H1 (cell line): Measurements from ENCODE around the gene STKLD1. TPM values are rescaled to one million over a fixed set of nuclear protein-coding genes. Genes with fewer than 3 reads are reported as not detected.
"Not testable (repeated sequence)": the region's sequence is repeated elsewhere in the genome, so short reads cannot be mapped to it uniquely, and the experiment has no call there.

Experiments
- CTCF ChIA-PET: fragments of 300-600 bp; sonication (Branson Sonifier 250); formaldehyde crosslinking; loops from one replicate; lab custom pipeline; 2021; ENCODE audit not compliant: partially characterized antibody; lab: Charles Lee
- POLR2A ChIA-PET: fragments of 300-600 bp; sonication (Branson Sonifier 250); formaldehyde crosslinking; loops from one replicate; lab custom pipeline; 2021; ENCODE audit warnings: inconsistent platforms; ENCODE audit not compliant: partially characterized antibody; lab: Charles Lee
- DNase-seq, 2 experiments: peaks; one replicate each; pipeline versions ENCODE4 v3.0.0 to v3.0.0-alpha.2; 2010 to 2022; ENCODE audit warnings: low spot score in 2 of 2, low read depth in 1 of 2, mixed read lengths in 1 of 2
- FAIRE-seq: peaks from 2 replicates; lab custom pipeline; 2011; peaks lifted over from hg19 to GRCh38; lab: Jason Lieb, UNC
- H2AFZ ChIP-seq: 2 replicates; pipeline ENCODE4 v1.8.1; 2012; ENCODE audit warnings: low read length, inconsistent platforms
- H2AK5ac ChIP-seq: 2 replicates; pipeline ENCODE4 v1.6.1; 2013; ENCODE audit warnings: low read depth, low read length
- H2BK120ac ChIP-seq: replicated peaks from 2 replicates; pipeline ENCODE3; 2013; ENCODE audit warnings: low read depth, low read length, inconsistent platforms
- H2BK12ac ChIP-seq: 2 replicates; pipeline ENCODE4 v1.6.1; 2013; ENCODE audit warnings: low read depth, low read length
- H2BK15ac ChIP-seq: 2 replicates; pipeline ENCODE4 v1.6.1; 2013; ENCODE audit warnings: low read length
- H2BK20ac ChIP-seq: 2 replicates; pipeline ENCODE4 v1.6.1; 2013; ENCODE audit warnings: low read length
- H2BK5ac ChIP-seq: 2 replicates; pipeline ENCODE4 v1.6.1; 2013; ENCODE audit warnings: low read depth, low read length
- H3K14ac ChIP-seq: 2 replicates; pipeline ENCODE4 v1.6.1; 2013; ENCODE audit warnings: inconsistent platforms; ENCODE audit not compliant: insufficient read length
- H3K18ac ChIP-seq: 2 replicates; pipeline ENCODE4 v1.6.1; 2013; ENCODE audit warnings: low read length; ENCODE audit errors: extremely low read depth
- H3K23ac ChIP-seq: 2 replicates; pipeline ENCODE4 v1.6.1; 2013; ENCODE audit warnings: inconsistent platforms; ENCODE audit not compliant: insufficient read length
- H3K23me2 ChIP-seq: 2 replicates; pipeline ENCODE4 v1.6.1; 2013; ENCODE audit warnings: low read depth, low read length
- H3K27ac ChIP-seq: 2 replicates; pipeline ENCODE4 v1.6.1; 2011; ENCODE audit warnings: low read depth, low read length, inconsistent platforms
- H3K27me3 ChIP-seq, 4 experiments: replicated peaks in 1 of 4; 1 replicate in 1 of 4; 2 replicates in 3 of 4; pipeline versions ENCODE4 v1.6.1 to v1.8.1; 2011 to 2013; ENCODE audit warnings: low read length in 3 of 4, mild to moderate bottlenecking in 3 of 4, inconsistent platforms in 2 of 4, mixed read lengths in 2 of 4, moderate library complexity in 1 of 4; ENCODE audit not compliant: control insufficient read depth in 3 of 4, insufficient read depth in 3 of 4; ENCODE audit errors: extremely low read depth in 1 of 4
- H3K36me3 ChIP-seq, 4 experiments: 2 replicates each; pipeline versions ENCODE4 v1.6.1 to v1.8.1; 2011 to 2013; ENCODE audit warnings: mild to moderate bottlenecking in 4 of 4, low read length in 3 of 4, moderate library complexity in 2 of 4, control low read depth in 1 of 4, inconsistent platforms in 1 of 4; ENCODE audit not compliant: insufficient read depth in 4 of 4, control insufficient read depth in 2 of 4
- H3K4ac ChIP-seq: replicated peaks from 2 replicates; pipeline ENCODE3; 2013; ENCODE audit warnings: low read length, low read depth, mixed read lengths, inconsistent platforms; ENCODE audit not compliant: insufficient read length
- H3K4me1 ChIP-seq, 4 experiments: replicated peaks in 1 of 4; 1 replicate in 1 of 4; 2 replicates in 3 of 4; pipeline versions ENCODE4 v1.6.1 to v1.8.1; 2011 to 2013; ENCODE audit warnings: low read length in 3 of 4, inconsistent platforms in 2 of 4, mixed read lengths in 1 of 4; ENCODE audit not compliant: insufficient read depth in 4 of 4, control insufficient read depth in 3 of 4
- H3K4me2 ChIP-seq, 2 experiments: 2 replicates each; pipeline versions ENCODE4 v1.6.1 to v1.8.1; 2011 to 2013; ENCODE audit warnings: low read depth in 2 of 2, low read length in 2 of 2, control low read depth in 1 of 2, inconsistent platforms in 1 of 2, mild to moderate bottlenecking in 1 of 2; ENCODE audit not compliant: insufficient read depth in 1 of 2
- H3K4me3 ChIP-seq, 4 experiments: fragments of 200-600, 300-600 bp in 1 of 4; sonication (generic), shearing (Covaris generic), sonication (Bioruptor Twin) in 1 of 4; 2 replicates each; pipeline versions ENCODE4 v1.5.1 to v1.8.1; 2011 to 2016; ENCODE audit warnings: low read length in 4 of 4, low read depth in 3 of 4, control low read depth in 2 of 4, inconsistent platforms in 2 of 4, mild to moderate bottlenecking in 2 of 4, mixed read lengths in 1 of 4, moderate library complexity in 1 of 4; ENCODE audit not compliant: insufficient read depth in 2 of 4; ENCODE audit errors: extremely low read depth in 1 of 4
- H3K56ac ChIP-seq: replicated peaks from 2 replicates; pipeline ENCODE3; 2013; ENCODE audit warnings: low read depth, mild to moderate bottlenecking, mixed read lengths, low read length, inconsistent platforms; ENCODE audit not compliant: insufficient read length
- H3K79me1 ChIP-seq: 2 replicates; pipeline ENCODE4 v1.6.1; 2013; ENCODE audit warnings: low read depth, low read length, control low read depth
- H3K79me2 ChIP-seq, 2 experiments: 2 replicates each; pipeline versions ENCODE4 v1.6.1 to v1.8.1; 2012 to 2013; ENCODE audit warnings: low read length in 2 of 2, mild to moderate bottlenecking in 2 of 2, inconsistent platforms in 1 of 2; ENCODE audit not compliant: insufficient read depth in 2 of 2, control insufficient read depth in 1 of 2
- H3K9ac ChIP-seq, 4 experiments: replicated peaks in 1 of 4; 1 replicate in 1 of 4; 2 replicates in 3 of 4; pipeline versions ENCODE4 v1.6.1 to v1.8.1; 2011 to 2013; ENCODE audit warnings: low read depth in 3 of 4, low read length in 3 of 4, control low read depth in 2 of 4, mild to moderate bottlenecking in 2 of 4, moderate library complexity in 2 of 4, inconsistent platforms in 1 of 4; ENCODE audit errors: extremely low read depth in 1 of 4
- H3K9me3 ChIP-seq, 2 experiments: 2 replicates each; pipeline versions ENCODE4 v1.6.1 to v1.8.1; 2012 to 2013; ENCODE audit warnings: mild to moderate bottlenecking in 2 of 2, moderate library complexity in 2 of 2, control low read depth in 1 of 2, inconsistent platforms in 1 of 2, low read depth in 1 of 2, low read length in 1 of 2, mixed read lengths in 1 of 2; ENCODE audit not compliant: insufficient read depth in 2 of 2
- H4K20me1 ChIP-seq, 2 experiments: replicated peaks in 1 of 2; 2 replicates each; pipeline versions ENCODE3 to v1.8.1; 2011 to 2013; ENCODE audit warnings: inconsistent platforms in 2 of 2, low read length in 2 of 2, mild to moderate bottlenecking in 1 of 2; ENCODE audit not compliant: insufficient read depth in 2 of 2, control insufficient read depth in 1 of 2
- H4K5ac ChIP-seq: 2 replicates; pipeline ENCODE4 v1.6.1; 2013; ENCODE audit warnings: low read length, low read depth, mixed read lengths, inconsistent platforms; ENCODE audit not compliant: insufficient read length
- H4K8ac ChIP-seq: 2 replicates; pipeline ENCODE4 v1.8.0; 2013; ENCODE audit warnings: mild to moderate bottlenecking, moderate library complexity, low read length, inconsistent platforms; ENCODE audit not compliant: insufficient read depth; ENCODE audit errors: extremely low read depth
- H4K91ac ChIP-seq: replicated peaks from 2 replicates; pipeline ENCODE3; 2013; ENCODE audit warnings: low read length, mixed read lengths, inconsistent platforms; ENCODE audit not compliant: insufficient read length
- GTF2F1 ChIP-seq: IDR thresholded peaks from 2 replicates; pipeline ENCODE4 v1.6.1; 2012; ENCODE audit warnings: low read depth, low read length, improper control_type of control experiment, borderline replicate concordance
- HDAC6 ChIP-seq: IDR thresholded peaks from one replicate; pipeline ENCODE4 v1.7.1; 2012; ENCODE audit warnings: low read depth, mild to moderate bottlenecking, inconsistent platforms, low read length, moderate library complexity
- NANOG ChIP-seq: IDR thresholded peaks from 2 replicates; pipeline ENCODE4 v1.6.1; 2011; ENCODE audit warnings: low read length, low read depth, mild to moderate bottlenecking, inconsistent platforms; ENCODE audit not compliant: insufficient read depth, poor library complexity, severe bottlenecking
- SP1 ChIP-seq: IDR thresholded peaks from 2 replicates; pipeline ENCODE4 v1.6.1; 2011; ENCODE audit warnings: low read depth, low read length
- SUZ12 ChIP-seq: fragments of 200-600 bp; sonication (generic); IDR thresholded peaks from 2 replicates; pipeline ENCODE4 v1.6.1; 2012; ENCODE audit warnings: mild to moderate bottlenecking, inconsistent platforms, low read length, moderate library complexity, mixed read lengths
- TCF12 ChIP-seq: IDR thresholded peaks from 2 replicates; pipeline ENCODE4 v1.6.1; 2011; ENCODE audit warnings: low read depth, mild to moderate bottlenecking, low read length
- WGBS, 2 experiments: shearing (Covaris generic) in 1 of 2; methylation state at CpG; one replicate each; pipeline versions ENCODE4 v1.1.6 to v1.1.7; 2013 to 2015; ENCODE audit warnings: low lambda C conversion rate in 2 of 2, mixed read lengths in 2 of 2, inconsistent platforms in 1 of 2, low coverage in 1 of 2, missing lambda C conversion rate in 1 of 2; ENCODE audit not compliant: insufficient replicate concordance in 2 of 2, insufficient coverage in 1 of 2, insufficient read length in 1 of 2; ENCODE audit errors: extremely low coverage in 1 of 2, missing lambda C conversion rate in 1 of 2; 5-methylcytosine and 5-hydroxymethylcytosine counted together
- polyA plus RNA-seq, 7 experiments: library from polyadenylated mRNA; depleted of rRNA in 3 of 7; stranded (reverse) in 5 of 7; unstranded in 2 of 7; fragments of >200 nt in 5 of 7; fragments of 200-250 nt in 2 of 7; gene quantifications; 1 replicate in 5 of 7; 2 replicates in 1 of 7; 4 replicates in 1 of 7; pipeline versions ENCODE4 v1.2.1 to v1.2.3, GENCODE V29; 2011 to 2013; ENCODE audit warnings: missing spikeins in 2 of 7, mixed read lengths in 2 of 7
- total RNA-seq: library from RNA; stranded (reverse); fragmentation: NEBNext Ultra II Directional; extraction: Animal tissue kit (Norgen Biotek cat#: 25700); gene quantifications from 2 replicates; pipeline ENCODE4 v1.2.1, GENCODE V29; 2021

Gene STKLD1
- total and polyA plus RNA-seq, 2 of the 8 experiments (the other 6 are each of a cell fraction or from before 2014, with no cell fraction given) = 0.26 TPM; not detected in 1

- TF ChIP-seq TCF12 (no peak), SUZ12 (no peak), NANOG (no peak), SP1 (no peak), HDAC6 (no peak), GTF2F1 (no peak)
Measured at GRCh38 chr9:133334161-133334560, 42.0 kb upstream of the STKLD1 start (continued).

GRCh38 chr9:133334888-133335287, 41.3 kb upstream of the STKLD1 start:
- H3K23me2 ChIP-seq, H3K14ac ChIP-seq, H2BK20ac ChIP-seq, H2AFZ ChIP-seq, H3K4ac ChIP-seq, H4K5ac ChIP-seq, H3K27ac ChIP-seq, FAIRE-seq, H3K18ac ChIP-seq, H2BK15ac ChIP-seq, H3K79me1 ChIP-seq, H2BK120ac ChIP-seq, H3K9ac ChIP-seq, H3K9me3 ChIP-seq, H2AK5ac ChIP-seq, H3K4me1 ChIP-seq, DNase-seq, H4K8ac ChIP-seq, H4K91ac ChIP-seq, H2BK12ac ChIP-seq, H3K27me3 ChIP-seq, H3K23ac ChIP-seq, H2BK5ac ChIP-seq, H3K56ac ChIP-seq: not testable (repeated sequence)
- Histone ChIP-seq H3K79me2 (peaks cover 0 to 15% of the 10 kb centered on the region in 2 experiments; a peak in 2 of 4 replicates), H3K4me2 (peak overlapping the region; percentile 70 to 78), H3K36me3 (peaks cover 21 to 54% (median 38%) of the 10 kb centered on the region in 4 experiments), H3K4me3 (peak overlapping the region; percentile 64 to 95 (median 92); a peak in 6 of 8 replicates), H4K20me1 (peaks cover 4 to 16% of the 10 kb centered on the region in 2 experiments)
- POLR2A ChIA-PET = interaction anchor here (0.6 to 7.3 kb wide), 9 partner anchors 8 to 483 kb away, joined by 3 to 120 read pairs (median 4); partner anchors contain the start of genes MED22 and RPL7A
- CTCF ChIA-PET = interaction anchor here (0.6 to 7.0 kb wide), 9 partner anchors 8 to 154 kb away, joined by 3 to 123 read pairs (median 4); no protein-coding TSS in a partner anchor
- WGBS, 2 experiments = 85% methylated on average over 11 of the region's 11 CpGs; no CpG with 5 or more reads in 1 of the 2 experiments
